Psoas muscle (tissue), 8 donors: ENCODE data around the gene APOA4. TPM values are rescaled to one million over a fixed set of nuclear protein-coding genes. Genes with fewer than 3 reads are reported as not detected.
A peak's percentile ranks its signal among the peaks of the same experiment; 100 is the strongest.

ENCODE experiments used
- ATAC-seq, 4 donors: fragments of 200-7000 bp; cut with Tn5 transposase; one replicate each; pipeline ENCODE4 v1.9.1; 2020; ENCODE audit warnings: moderate library complexity in 3 of 4, mild to moderate bottlenecking in 2 of 4
- DNase-seq, 2 donors: peaks; one replicate each; pipeline ENCODE4 v3.0.0-alpha.2; 2020
- H3K27ac ChIP-seq: fragments of 200-600 bp; one replicate; pipeline ENCODE4 v1.8.0; 2022
- H3K27me3 ChIP-seq, 3 donors: fragments of 200-600 bp in 1 of 3; one replicate each; pipeline versions ENCODE4 v1.6.1 to v1.8.0; 2013 to 2022; ENCODE audit warnings: low read length in 2 of 3, mild to moderate bottlenecking in 2 of 3, moderate library complexity in 1 of 3; ENCODE audit not compliant: insufficient read depth in 3 of 3
- H3K36me3 ChIP-seq, 2 donors: fragments of 200-600 bp in 1 of 2; one replicate each; pipeline versions ENCODE4 v1.6.1 to v1.8.0; 2013 to 2022; ENCODE audit warnings: low read depth in 1 of 2, mild to moderate bottlenecking in 1 of 2, moderate library complexity in 1 of 2; ENCODE audit not compliant: insufficient read depth in 1 of 2
- H3K4me1 ChIP-seq: fragments of 200-600 bp; one replicate; pipeline ENCODE4 v1.8.0; 2022
- H3K4me3 ChIP-seq: fragments of 200-600 bp; one replicate; pipeline ENCODE4 v1.8.0; 2022; ENCODE audit warnings: mild to moderate bottlenecking
- H3K9me3 ChIP-seq: fragments of 200-600 bp; one replicate; pipeline ENCODE4 v1.8.0; 2022
- CTCF ChIP-seq: fragments of 200-600 bp; IDR thresholded peaks from one replicate; pipeline ENCODE4 v1.8.0; 2022; ENCODE audit warnings: antibody characterized with exemption
- WGBS, 3 donors: extraction: QIAGEN DNeasy Blood & Tissue Kit; methylation state at CpG; one replicate each; pipeline versions ENCODE4 v1.1.6 to v1.1.7; 2013; 5-methylcytosine and 5-hydroxymethylcytosine counted together
- intact Hi-C, 2 donors: fragments of 100-400 bp; cut with DNase I; formaldehyde crosslinking; loops; one replicate each; pipeline versions ENCODE4 v1.11.0 to v1.14.2; 2022
- polyA plus RNA-seq, 3 donors: library from polyadenylated mRNA; stranded (reverse); fragments of 200-250 nt; gene quantifications; one replicate each; pipeline ENCODE4 v1.2.3, GENCODE V29; 2013
- total RNA-seq, 4 donors: library from RNA; stranded (reverse); fragmentation: NEBNext Ultra II Directional in 2 of 4; extraction: Animal tissue kit (Norgen Biotek cat#: 25700) in 2 of 4; gene quantifications; one replicate each; pipeline versions ENCODE4 v1.2.1 to v1.2.4, GENCODE V29; 2021 to 2023
- donor health status: healthy with polysubstance abuse.
- donor health status: DM: no; HTN: no; CAD: no; lungs with moderate emphysema.
- donor health status: Bipolar disorder and iron deficiency.
- donor health status: healthy.
- donor health status: DM: yes; HTN: yes; CAD: no.
- donor health status: DM: no; HTN: no; CAD: no.
- donor health status: DM: no; HTN: no; CAD: no.
- donor health status: DM: yes; HTN: yes; CAD: no.

APOA4 gene
- total and polyA plus RNA-seq, 7 donors, result 0.44 to 6.0 (median 0.50) TPM; not detected in 4

GRCh38 chr11:116842117-116842516, 19.0 kb upstream of the APOA4 start:
- WGBS, 3 donors, result 96 to 98% (median 98%) methylated on average over 4 of the region's 4 CpGs
- H3K4me1 ChIP-seq, result peaks cover 2% of the 10 kb centered on the region

GRCh38 chr11:116840746-116841296, 17.7 kb upstream of the APOA4 start:
- H3K27ac ChIP-seq, result no peak overlapping the region
- H3K36me3 ChIP-seq, result peaks cover 0 to 20% of the 10 kb centered on the region in 2 donors
- H3K9me3 ChIP-seq, result no peaks in the 10 kb centered on the region
- ATAC-seq (peak in 1 of 4 donors; percentile 2), DNase-seq (peak in 1 of 2 donors; percentile 30)
- no peak for TF ChIP-seq CTCF
- H3K4me1 ChIP-seq, result peaks cover 3% of the 10 kb centered on the region
- no peaks in the 10 kb centered on the region for H3K27me3 ChIP-seq
- intact Hi-C loops, result no loop called here
- H3K4me3 ChIP-seq, result no peak overlapping the region
- WGBS, 3 donors, result 46 to 68% (median 60%) methylated on average over 9 of the region's 9 CpGs

More at GRCh38 chr11:116842117-116842516, 19.0 kb upstream of the APOA4 start:
- intact Hi-C loops, result no loop called here
- Histone ChIP-seq H3K36me3 (peaks cover 0 to 33% of the 10 kb centered on the region in 2 donors), H3K27me3 (no peaks in the 10 kb centered on the region), H3K27ac (no peak overlapping the region), H3K4me3 (no peak overlapping the region), H3K9me3 (no peaks in the 10 kb centered on the region)
- no peak for ATAC-seq
- DNase-seq, result no peak
- TF ChIP-seq CTCF, result no peak

GRCh38 chr11:116840224-116840745, 17.2 kb upstream of the APOA4 start:
- ATAC-seq (no peak), DNase-seq (peak in 1 of 2 donors; percentile 49)
- Histone ChIP-seq H3K4me1 (peaks cover 8% of the 10 kb centered on the region), H3K4me3 (no peak overlapping the region), H3K27me3 (no peaks in the 10 kb centered on the region), H3K27ac (no peak overlapping the region), H3K36me3 (peaks cover 0 to 15% of the 10 kb centered on the region in 2 donors), H3K9me3 (no peaks in the 10 kb centered on the region)
- no peak for TF ChIP-seq CTCF
- intact Hi-C loops, result no loop called here
- WGBS, 3 donors, result 16 to 36% (median 28%) methylated on average over 6 of the region's 6 CpGs

- no peaks in the 10 kb centered on the region for H3K27me3 ChIP-seq
- 83 to 92% (median 87%) methylated on average over 6 of the region's 6 CpGs for WGBS, 3 donors
- H3K4me3 ChIP-seq, result no peak overlapping the region
- DNase-seq, result peak in 1 of 2 donors; percentile 17
- ATAC-seq, result no peak
- no peak overlapping the region for H3K27ac ChIP-seq
- H3K36me3 ChIP-seq, result peaks cover 0 to 2% of the 10 kb centered on the region in 2 donors
- no peak for TF ChIP-seq CTCF
- no peaks in the 10 kb centered on the region for H3K9me3 ChIP-seq
- intact Hi-C loops, result loop anchor here in 1 of 2 donors (5.0 kb wide), 1 partner anchor 46 kb away; the partner anchor contains the start of gene APOA5
- peaks cover 9% of the 10 kb centered on the region for H3K4me1 ChIP-seq
Measured at GRCh38 chr11:116838321-116839084, 15.4 kb upstream of the APOA4 start.
